Skeletal muscle satellite cell (primary cell): ENCODE results near the gene GGT5.
A peak's percentile ranks its signal among the peaks of the same experiment; 100 is the strongest.
"Not testable (repeated sequence)": the region's sequence is repeated elsewhere in the genome, so short reads cannot be mapped to it uniquely, and the experiment has no call there.

Source experiments
- H3K27me3 ChIP-seq: 2 replicates; pipeline ENCODE4 v1.7.0; 2013; ENCODE audit warnings: low read length; ENCODE audit not compliant: control insufficient read depth, insufficient read depth
- H3K36me3 ChIP-seq: 2 replicates; pipeline ENCODE4 v1.7.0; 2013; ENCODE audit warnings: mild to moderate bottlenecking, control low read depth, low read length; ENCODE audit not compliant: insufficient read depth
- H3K4me1 ChIP-seq: 2 replicates; pipeline ENCODE4 v1.7.0; 2013; ENCODE audit warnings: low read length; ENCODE audit not compliant: control insufficient read depth, insufficient read depth
- H3K4me2 ChIP-seq: 2 replicates; pipeline ENCODE4 v1.7.0; 2013; ENCODE audit warnings: mild to moderate bottlenecking, low read length
- H3K4me3 ChIP-seq: 2 replicates; pipeline ENCODE4 v1.7.0; 2013; ENCODE audit warnings: low read length
- H3K9ac ChIP-seq: 2 replicates; pipeline ENCODE4 v1.7.0; 2013; ENCODE audit warnings: mild to moderate bottlenecking, low read depth, low read length, moderate library complexity
- H3K9me3 ChIP-seq: replicated peaks from 2 replicates; pipeline ENCODE4 v1.7.0; 2013; ENCODE audit warnings: mild to moderate bottlenecking, control low read depth, low read length

The GGT5 gene

GRCh38 chr22:24243417-24243816, 1.5 kb downstream of the GGT5 start:
- H3K9me3 ChIP-seq, H3K36me3 ChIP-seq, H3K27me3 ChIP-seq: not testable (repeated sequence)
- H3K4me1 ChIP-seq, result peaks cover 59% of the 10 kb centered on the region
- peak overlapping the region; percentile 72 for H3K4me3 ChIP-seq
- H3K4me2 ChIP-seq, result peak overlapping the region; percentile 92
- peak overlapping the region; percentile 83 for H3K9ac ChIP-seq

- peaks cover 41% of the 10 kb centered on the region for H3K4me1 ChIP-seq
- not testable (repeated sequence) for H3K27me3 ChIP-seq, H3K9ac ChIP-seq, H3K36me3 ChIP-seq, H3K9me3 ChIP-seq, H3K4me2 ChIP-seq, H3K4me3 ChIP-seq
Measured at GRCh38 chr22:24240985-24241692, 3.7 kb downstream of the GGT5 start.

- Histone ChIP-seq H3K36me3 (peaks cover 7% of the 10 kb centered on the region), H3K9ac (no peak overlapping the region), H3K4me2 (peak overlapping the region; percentile 35), H3K4me1 (peaks cover 34% of the 10 kb centered on the region), H3K4me3 (no peak overlapping the region), H3K27me3 (no peaks in the 10 kb centered on the region), H3K9me3 (no peaks in the 10 kb centered on the region)
Measured at GRCh38 chr22:24240381-24240780, 4.5 kb downstream of the GGT5 start.

GRCh38 chr22:24238101-24238694, 6.7 kb downstream of the GGT5 start:
- H3K4me1 ChIP-seq, result peaks cover 23% of the 10 kb centered on the region

DNA sequence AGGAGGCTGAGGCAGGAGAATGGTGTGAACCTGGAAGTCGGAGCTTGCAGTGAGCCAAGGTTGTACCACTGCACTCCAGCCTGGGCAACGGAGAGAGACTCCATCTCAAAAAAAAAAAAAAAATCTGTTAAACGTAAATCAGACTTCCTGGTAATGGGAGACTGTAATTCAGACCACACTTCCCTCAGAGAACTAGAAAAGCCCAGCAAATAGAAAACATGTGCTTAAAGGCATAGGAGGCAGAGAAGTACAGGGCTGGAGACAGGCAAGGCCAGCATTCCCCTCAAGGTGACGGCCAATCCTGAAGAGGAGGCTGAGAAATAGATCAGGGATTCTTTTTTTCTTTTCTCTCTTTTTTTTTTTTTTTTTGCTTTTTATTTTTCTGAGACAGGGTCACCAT, 8.2 kb downstream of the GGT5 start:
- Histone ChIP-seq H3K4me1 (peaks cover 10% of the 10 kb centered on the region), H3K9me3 (no peaks in the 10 kb centered on the region), H3K36me3 (peaks cover 30% of the 10 kb centered on the region), H3K4me2 (no peak overlapping the region), H3K27me3 (no peaks in the 10 kb centered on the region), H3K9ac (no peak overlapping the region), H3K4me3 (no peak overlapping the region)

More at GRCh38 chr22:24238101-24238694, 6.7 kb downstream of the GGT5 start:
- H3K4me3 ChIP-seq, H3K4me2 ChIP-seq, H3K9ac ChIP-seq, H3K27me3 ChIP-seq, H3K9me3 ChIP-seq: not testable (repeated sequence)
- H3K36me3 ChIP-seq, result peaks cover 18% of the 10 kb centered on the region

DNA sequence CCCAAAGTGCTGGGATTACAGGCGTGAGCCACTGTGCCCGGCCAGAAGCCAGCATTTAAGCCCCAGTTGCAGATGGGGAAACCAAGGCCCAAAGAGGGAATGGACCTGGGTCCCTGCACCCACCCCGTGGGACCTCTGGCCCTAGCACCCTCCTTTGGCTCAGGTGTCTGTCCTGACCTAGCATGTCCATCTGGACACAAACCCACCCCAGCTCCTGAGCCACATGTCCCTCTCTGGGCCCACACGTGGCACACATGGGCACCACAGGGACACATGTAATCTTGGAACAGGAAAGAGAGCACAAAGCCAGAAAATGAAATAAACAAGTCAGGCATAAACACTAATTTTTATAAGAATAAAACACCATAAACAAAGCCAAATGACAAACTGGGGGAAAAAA, 9.6 kb downstream of the GGT5 start:
- H3K4me2 ChIP-seq, result no peak overlapping the region
- peaks cover 1% of the 10 kb centered on the region for H3K4me1 ChIP-seq
- no peak overlapping the region for H3K9ac ChIP-seq
- no peaks in the 10 kb centered on the region for H3K9me3 ChIP-seq
- no peaks in the 10 kb centered on the region for H3K27me3 ChIP-seq
- peaks cover 37% of the 10 kb centered on the region for H3K36me3 ChIP-seq
- no peak overlapping the region for H3K4me3 ChIP-seq

DNA sequence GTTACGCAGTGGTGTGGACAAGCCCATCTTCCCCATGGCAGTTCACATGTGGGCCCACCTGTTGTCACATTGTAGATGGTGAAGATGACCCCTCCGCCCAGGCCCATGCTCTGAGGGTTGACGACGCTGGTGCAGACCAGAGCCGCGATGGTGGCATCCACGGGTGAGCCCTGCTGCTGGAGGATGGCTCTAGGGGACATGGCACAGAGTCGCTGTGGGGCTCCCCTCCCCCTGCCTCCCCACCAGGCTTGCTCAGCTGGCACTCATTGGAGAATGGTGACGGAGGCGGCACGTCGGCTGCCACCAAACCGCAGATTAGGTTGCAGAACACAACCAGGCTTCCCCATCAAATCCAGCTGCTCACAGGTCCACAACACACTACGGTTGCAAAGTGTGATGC, 11.1 kb downstream of the GGT5 start:
- Histone ChIP-seq H3K27me3 (no peaks in the 10 kb centered on the region), H3K9me3 (no peaks in the 10 kb centered on the region), H3K4me3 (no peak overlapping the region), H3K4me1 (no peaks in the 10 kb centered on the region), H3K9ac (no peak overlapping the region), H3K36me3 (peaks cover 37% of the 10 kb centered on the region), H3K4me2 (no peak overlapping the region)

GRCh38 chr22:24233235-24233634, 11.6 kb downstream of the GGT5 start:
- Histone ChIP-seq H3K36me3 (peaks cover 37% of the 10 kb centered on the region), H3K9ac (no peak overlapping the region), H3K4me1 (no peaks in the 10 kb centered on the region), H3K9me3 (no peaks in the 10 kb centered on the region), H3K4me3 (no peak overlapping the region), H3K27me3 (no peaks in the 10 kb centered on the region), H3K4me2 (no peak overlapping the region)

DNA sequence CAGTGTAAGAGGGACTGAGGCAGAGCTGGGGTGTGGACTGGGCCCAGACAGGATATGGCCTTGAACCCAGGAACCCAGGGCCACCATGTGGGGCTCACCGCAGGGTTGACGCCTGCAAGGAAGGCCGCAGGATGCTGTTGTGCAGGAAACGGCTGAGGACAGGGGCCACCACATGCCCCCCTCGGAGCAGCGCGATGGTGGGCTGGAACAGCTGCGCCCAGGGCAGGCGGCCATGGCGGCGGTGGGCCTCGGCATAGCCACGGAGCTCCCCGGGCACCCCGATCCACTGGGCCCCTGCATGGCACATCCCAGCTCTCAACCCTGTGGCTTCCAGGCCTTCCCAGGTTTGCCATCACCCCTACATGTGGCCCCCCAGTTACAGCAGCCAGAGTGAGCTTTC, 12.2 kb downstream of the GGT5 start:
- Histone ChIP-seq H3K36me3 (peaks cover 40% of the 10 kb centered on the region), H3K27me3 (no peaks in the 10 kb centered on the region), H3K4me1 (no peaks in the 10 kb centered on the region), H3K4me2 (no peak overlapping the region), H3K9ac (no peak overlapping the region), H3K9me3 (no peaks in the 10 kb centered on the region), H3K4me3 (no peak overlapping the region)

DNA sequence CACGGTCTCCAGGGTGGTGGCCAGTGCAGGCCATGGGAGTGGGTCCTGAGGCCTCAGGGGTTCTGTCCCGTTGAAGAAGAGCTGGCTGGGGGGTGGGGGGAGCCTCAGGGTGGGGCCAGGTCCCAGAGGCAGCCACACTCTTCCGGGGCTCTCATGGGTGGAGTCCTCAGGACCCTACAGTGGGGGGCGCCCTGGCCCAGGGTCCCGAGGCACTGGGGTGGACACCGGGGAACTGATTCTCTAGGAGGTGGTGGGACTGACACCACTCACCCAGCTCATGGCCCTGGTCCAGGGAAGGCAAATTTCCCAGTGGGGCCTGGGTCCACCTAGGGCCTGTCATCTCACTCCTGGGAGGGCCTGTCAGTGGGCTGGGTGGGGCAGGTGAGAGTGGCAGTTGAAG, 12.8 kb downstream of the GGT5 start:
- H3K9me3 ChIP-seq, result no peaks in the 10 kb centered on the region
- peaks cover 45% of the 10 kb centered on the region for H3K36me3 ChIP-seq
- no peaks in the 10 kb centered on the region for H3K4me1 ChIP-seq
- no peak overlapping the region for H3K4me3 ChIP-seq
- H3K27me3 ChIP-seq, result no peaks in the 10 kb centered on the region
- no peak overlapping the region for H3K9ac ChIP-seq
- no peak overlapping the region for H3K4me2 ChIP-seq

DNA sequence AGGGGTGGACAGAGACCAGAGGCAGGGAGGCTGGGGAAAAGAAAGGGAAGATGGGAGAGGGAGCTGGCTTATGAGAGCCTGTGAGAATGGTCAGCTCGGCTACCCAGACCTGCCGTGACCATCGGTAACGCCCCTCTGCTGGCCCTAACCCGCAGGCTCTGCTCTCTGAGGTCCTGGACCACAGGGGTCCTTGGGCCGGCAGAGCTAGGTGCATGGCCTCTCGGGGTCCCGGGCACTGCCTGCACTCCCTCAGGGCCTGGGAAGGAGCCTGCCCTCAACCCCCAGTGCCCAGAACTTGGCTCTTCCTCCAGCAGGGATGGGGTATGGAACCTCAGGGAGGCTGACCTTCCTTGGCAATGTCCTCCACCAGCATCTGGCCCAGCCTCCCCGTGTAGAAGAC, 13.2 kb downstream of the GGT5 start:
- Histone ChIP-seq H3K4me2 (no peak overlapping the region), H3K4me1 (no peaks in the 10 kb centered on the region), H3K4me3 (no peak overlapping the region), H3K36me3 (peaks cover 49% of the 10 kb centered on the region), H3K9me3 (no peaks in the 10 kb centered on the region), H3K9ac (no peak overlapping the region), H3K27me3 (no peaks in the 10 kb centered on the region)
